ENCODE data around the gene WDR90. TPM values are rescaled to one million over a fixed set of nuclear protein-coding genes. Genes with fewer than 3 reads are reported as not detected.

Gene WDR90
- polyA plus RNA-seq, 1 donor (not counting 4 experiments of a cell fraction or from before 2014, with no cell fraction given): 5.9 TPM

GRCh38 chr16:672851-673250 is 23.7 kb downstream of the WDR90 start:
- no peak for TF ChIP-seq EZH2 (IDR thresholded peaks at IDR 0.05; ENCODE audit: low read length)
- TF ChIP-seq CTCF (optimal IDR thresholded peaks at IDR 0.05 in 1 of 3, IDR thresholded peaks at IDR 0.05 in 1 of 3, conservative IDR thresholded peaks at IDR 0.05 in 1 of 3; ENCODE audit: extremely low read depth in 1 of 3, insufficient read depth in 2 of 3, low read length in 3 of 3): no peak
- FAIRE-seq: no peak
- no peak overlapping the region for H2AFZ ChIP-seq (ENCODE audit: control insufficient read depth, low read length)
- H3K27me3 ChIP-seq (ENCODE audit: control insufficient read depth, extremely low read depth, insufficient read depth, low read length): no peaks in the 10 kb centered on the region
- H4K20me1 ChIP-seq (ENCODE audit: control insufficient read depth, extremely low read depth, insufficient read depth, low read length): no peaks in the 10 kb centered on the region
- peaks cover 27% of the 10 kb centered on the region for H3K4me1 ChIP-seq (ENCODE audit: control insufficient read depth, extremely low read depth, insufficient read depth, low read length)
- no peak for DNase-seq (ENCODE audit: low read depth, low spot score)
- peaks cover 18 to 33% of the 10 kb centered on the region in 2 experiments for H3K36me3 ChIP-seq (ENCODE audit: control insufficient read depth in 2 of 2, extremely low read depth in 1 of 2, insufficient read depth in 2 of 2, low read length in 2 of 2)
- H3K9me3 ChIP-seq (ENCODE audit: control insufficient read depth, low read depth, low read length): no peaks in the 10 kb centered on the region
- no peaks in the 10 kb centered on the region for H3K9me1 ChIP-seq (ENCODE audit: control insufficient read depth, extremely low read depth, insufficient read depth, low read length)
- dilution Hi-C loops (cut with MboI; ENCODE audit: extremely low pct_ligation_motif_present, low sequenced_read_pairs): no loop called here
- no peak overlapping the region for H3K9ac ChIP-seq (ENCODE audit: control insufficient read depth, extremely low read depth, insufficient read depth, low read length)
- no peak overlapping the region for H3K27ac ChIP-seq (ENCODE audit: control insufficient read depth, insufficient read depth, low read length)
- H3K79me2 ChIP-seq (ENCODE audit: control insufficient read depth, insufficient read depth, low read length): peaks cover 28% of the 10 kb centered on the region
- no peak overlapping the region for H3K4me3 ChIP-seq (ENCODE audit: control insufficient read depth in 2 of 3, extremely low read depth in 1 of 3, insufficient read depth in 2 of 3, low read depth in 1 of 3, low read length in 3 of 3)
- H3K4me2 ChIP-seq (ENCODE audit: control insufficient read depth, extremely low read depth, insufficient read depth, low read depth, low read length): no peak overlapping the region

DNA sequence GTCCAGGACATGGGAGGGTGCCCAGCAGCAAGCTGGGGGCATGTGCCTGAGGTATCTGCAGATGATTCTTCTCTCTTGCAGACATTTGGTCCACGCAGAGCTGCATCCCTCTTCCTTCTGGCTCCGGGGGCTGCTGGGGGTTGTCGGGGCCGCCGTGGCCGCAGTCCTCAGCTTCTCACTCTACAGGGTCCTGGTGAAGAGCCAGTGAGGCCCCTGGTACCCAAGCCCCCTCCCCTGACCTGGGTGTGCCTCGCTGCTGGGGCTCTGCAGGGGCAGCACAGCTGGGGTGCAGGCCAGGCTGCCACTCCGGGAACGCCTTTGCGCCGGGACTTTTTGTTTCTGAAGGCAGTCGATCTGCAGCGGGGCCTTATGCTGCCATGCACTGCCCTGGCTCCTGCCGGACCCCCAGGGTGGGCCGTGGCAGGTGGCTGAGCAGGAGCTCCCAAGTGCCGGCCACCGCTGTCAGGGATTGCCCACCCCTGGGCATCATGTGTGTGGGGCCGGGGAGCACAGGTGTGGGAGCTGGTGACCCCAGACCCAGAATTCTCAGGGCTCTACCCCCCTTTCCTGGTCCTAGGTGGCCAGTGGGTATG is 24.3 kb downstream of the WDR90 start:
- no peaks in the 10 kb centered on the region for H3K9me3 ChIP-seq (ENCODE audit: control insufficient read depth, low read depth, low read length)
- H2AFZ ChIP-seq (ENCODE audit: control insufficient read depth, low read length): no peak overlapping the region
- H3K4me2 ChIP-seq (ENCODE audit: control insufficient read depth, extremely low read depth, insufficient read depth, low read depth, low read length): no peak overlapping the region
- H3K9ac ChIP-seq (ENCODE audit: control insufficient read depth, extremely low read depth, insufficient read depth, low read length): no peak overlapping the region
- FAIRE-seq: no peak
- no peaks in the 10 kb centered on the region for H3K27me3 ChIP-seq (ENCODE audit: control insufficient read depth, extremely low read depth, insufficient read depth, low read length)
- H3K4me3 ChIP-seq (ENCODE audit: control insufficient read depth in 2 of 3, extremely low read depth in 1 of 3, insufficient read depth in 2 of 3, low read depth in 1 of 3, low read length in 3 of 3): no peak overlapping the region
- H4K20me1 ChIP-seq (ENCODE audit: control insufficient read depth, extremely low read depth, insufficient read depth, low read length): no peaks in the 10 kb centered on the region
- H3K9me1 ChIP-seq (ENCODE audit: control insufficient read depth, extremely low read depth, insufficient read depth, low read length): no peaks in the 10 kb centered on the region
- H3K79me2 ChIP-seq (ENCODE audit: control insufficient read depth, insufficient read depth, low read length): peaks cover 22% of the 10 kb centered on the region
- DNase-seq (ENCODE audit: low read depth, low spot score): no peak
- TF ChIP-seq CTCF (optimal IDR thresholded peaks at IDR 0.05 in 1 of 3, IDR thresholded peaks at IDR 0.05 in 1 of 3, conservative IDR thresholded peaks at IDR 0.05 in 1 of 3; ENCODE audit: extremely low read depth in 1 of 3, insufficient read depth in 2 of 3, low read length in 3 of 3) (no peak), EZH2 (IDR thresholded peaks at IDR 0.05; ENCODE audit: low read length) (no peak)
- dilution Hi-C loops (cut with MboI; ENCODE audit: extremely low pct_ligation_motif_present, low sequenced_read_pairs): no loop called here
- H3K4me1 ChIP-seq (ENCODE audit: control insufficient read depth, extremely low read depth, insufficient read depth, low read length): peaks cover 28% of the 10 kb centered on the region
- peaks cover 18 to 33% of the 10 kb centered on the region in 2 experiments for H3K36me3 ChIP-seq (ENCODE audit: control insufficient read depth in 2 of 2, extremely low read depth in 1 of 2, insufficient read depth in 2 of 2, low read length in 2 of 2)
- no peak overlapping the region for H3K27ac ChIP-seq (ENCODE audit: control insufficient read depth, insufficient read depth, low read length)

All from keratinocyte (primary cell).